Stimulated activated CD8-positive, alpha-beta memory T cell treated with anti-CD3 and anti-CD28 coated beads, Interleukin-12 subunit alpha, Interleukin-12 subunit beta, amount 100 ng/mL, for 4 hours (primary cell): ENCODE measurements around the gene FRAS1.
"Not testable (repeated sequence)": the region's sequence is repeated elsewhere in the genome, so short reads cannot be mapped to it uniquely, and the experiment has no call there.

Experiments used
- DNase-seq: peaks from one replicate; pipeline ENCODE4 v3.0.0-alpha.2; 2020; ENCODE audit warnings: low read depth

FRAS1 gene

GRCh38 chr4:78517050-78517652 is 460.0 kb downstream of the FRAS1 start:
- no peak for DNase-seq

GRCh38 chr4:78518561-78518960 is 461.4 kb downstream of the FRAS1 start:
- no peak for DNase-seq

GRCh38 chr4:78519962-78520361 is 462.8 kb downstream of the FRAS1 start:
- DNase-seq = no peak

- DNase-seq = no peak
Measured at GRCh38 chr4:78520808-78521226, 463.7 kb downstream of the FRAS1 start.

- DNase-seq = no peak
Measured at GRCh38 chr4:78524009-78524408, 466.9 kb downstream of the FRAS1 start.

- no peak for DNase-seq
Measured at GRCh38 chr4:78525559-78525958, 468.4 kb downstream of the FRAS1 start.

- DNase-seq = no peak
Measured at GRCh38 chr4:78527103-78527502, 470.0 kb downstream of the FRAS1 start.

GRCh38 chr4:78527555-78527954 is 470.4 kb downstream of the FRAS1 start:
- DNase-seq = no peak

GRCh38 chr4:78528327-78528726 is 471.2 kb downstream of the FRAS1 start:
- DNase-seq = no peak

GRCh38 chr4:78529569-78530209 is 472.6 kb downstream of the FRAS1 start:
- no peak for DNase-seq

GRCh38 chr4:78532046-78532445 is 474.9 kb downstream of the FRAS1 start:
- no peak for DNase-seq

GRCh38 chr4:78533854-78534253 is 476.7 kb downstream of the FRAS1 start:
- no peak for DNase-seq

GRCh38 chr4:78534286-78534955 is 477.3 kb downstream of the FRAS1 start:
- DNase-seq = no peak

- DNase-seq = no peak
Measured at GRCh38 chr4:78542373-78542772, 485.2 kb downstream of the FRAS1 start.

- DNase-seq = no peak
Measured at GRCh38 chr4:78543424-78544125, 486.5 kb downstream of the FRAS1 start.

GRCh38 chr4:78544678-78545077 is 487.6 kb downstream of the FRAS1 start:
- no peak for DNase-seq

- DNase-seq = no peak
Measured at GRCh38 chr4:78545275-78546246, 488.4 kb downstream of the FRAS1 start.

- DNase-seq = not testable (repeated sequence)
Measured at GRCh38 chr4:78547899-78548298, 490.8 kb downstream of the FRAS1 start.

- not testable (repeated sequence) for DNase-seq
Measured at GRCh38 chr4:78548889-78549288, 491.8 kb downstream of the FRAS1 start.

GRCh38 chr4:78551420-78552351 is 494.6 kb downstream of the FRAS1 start, which contains the start of gene ANXA3:
Gene ANXA3, plus strand, starts transcription at chr4:78551770. Its CDS starts 2,704 bp downstream, at chr4:78554474.
- no peak for DNase-seq
